Esophagus squamous epithelium (tissue), 4 donors: ENCODE measurements around the gene RNPEPL1.
"Not testable (repeated sequence)": the region's sequence is repeated elsewhere in the genome, so short reads cannot be mapped to it uniquely, and the experiment has no call there.

ENCODE experiments used
- CTCF ChIP-seq, 6 experiments: fragments of 450-650 bp in 4 of 6; fragments of 200-600 bp in 2 of 6; sonication (generic) in 2 of 6; IDR thresholded peaks; one replicate each; pipeline ENCODE4 v1.5.1; 2016 to 2019; ENCODE audit warnings: antibody characterized with exemption in 6 of 6, mild to moderate bottlenecking in 4 of 6, moderate library complexity in 4 of 6
- POLR2A ChIP-seq, 4 donors: fragments of 450-650 bp; IDR thresholded peaks; one replicate each; pipeline ENCODE4 v1.6.1; 2017; ENCODE audit warnings: antibody characterized with exemption in 4 of 4, mild to moderate bottlenecking in 4 of 4, moderate library complexity in 3 of 4

DNA sequence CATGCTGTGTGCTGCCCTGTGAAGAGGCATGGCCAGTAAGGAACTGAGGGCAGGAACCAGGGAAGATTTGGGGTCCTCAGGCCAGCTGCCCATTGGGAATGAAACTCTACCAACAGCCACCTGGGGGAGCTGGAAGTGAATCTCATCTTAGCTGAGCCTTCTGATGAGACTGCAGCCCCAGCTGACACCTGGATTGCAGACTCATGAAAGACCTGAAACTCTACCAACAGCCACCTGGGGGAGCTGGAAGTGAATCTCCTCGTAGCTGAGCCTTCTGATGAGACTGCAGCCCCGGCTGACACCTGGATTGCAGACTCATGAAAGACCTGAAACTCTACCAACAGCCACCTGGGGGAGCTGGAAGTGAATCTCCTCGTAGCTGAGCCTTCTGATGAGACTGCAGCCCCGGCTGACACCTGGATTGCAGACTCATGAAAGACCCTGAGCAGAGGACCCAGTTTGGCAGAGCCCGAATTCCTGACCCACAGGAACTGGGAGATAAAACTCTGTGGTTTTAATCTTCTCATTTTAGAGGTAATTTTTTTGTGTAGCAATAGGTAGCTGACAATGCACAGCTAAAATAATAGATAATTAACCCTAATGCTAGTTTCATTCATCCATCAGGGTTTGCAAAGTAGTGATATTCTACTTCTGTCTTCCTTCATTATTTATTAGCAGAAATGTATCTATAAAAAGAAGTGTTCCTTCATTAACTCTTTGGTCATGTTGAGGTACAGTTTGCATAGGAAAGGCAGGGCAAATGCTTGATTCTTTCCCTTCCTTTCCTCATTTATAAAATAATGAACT, 48.8 kb downstream of the RNPEPL1 start:
- TF ChIP-seq POLR2A, CTCF (IDR thresholded peaks at IDR 0.05): not testable (repeated sequence)
